Measurements from ENCODE around the gene SBNO2.

DNA sequence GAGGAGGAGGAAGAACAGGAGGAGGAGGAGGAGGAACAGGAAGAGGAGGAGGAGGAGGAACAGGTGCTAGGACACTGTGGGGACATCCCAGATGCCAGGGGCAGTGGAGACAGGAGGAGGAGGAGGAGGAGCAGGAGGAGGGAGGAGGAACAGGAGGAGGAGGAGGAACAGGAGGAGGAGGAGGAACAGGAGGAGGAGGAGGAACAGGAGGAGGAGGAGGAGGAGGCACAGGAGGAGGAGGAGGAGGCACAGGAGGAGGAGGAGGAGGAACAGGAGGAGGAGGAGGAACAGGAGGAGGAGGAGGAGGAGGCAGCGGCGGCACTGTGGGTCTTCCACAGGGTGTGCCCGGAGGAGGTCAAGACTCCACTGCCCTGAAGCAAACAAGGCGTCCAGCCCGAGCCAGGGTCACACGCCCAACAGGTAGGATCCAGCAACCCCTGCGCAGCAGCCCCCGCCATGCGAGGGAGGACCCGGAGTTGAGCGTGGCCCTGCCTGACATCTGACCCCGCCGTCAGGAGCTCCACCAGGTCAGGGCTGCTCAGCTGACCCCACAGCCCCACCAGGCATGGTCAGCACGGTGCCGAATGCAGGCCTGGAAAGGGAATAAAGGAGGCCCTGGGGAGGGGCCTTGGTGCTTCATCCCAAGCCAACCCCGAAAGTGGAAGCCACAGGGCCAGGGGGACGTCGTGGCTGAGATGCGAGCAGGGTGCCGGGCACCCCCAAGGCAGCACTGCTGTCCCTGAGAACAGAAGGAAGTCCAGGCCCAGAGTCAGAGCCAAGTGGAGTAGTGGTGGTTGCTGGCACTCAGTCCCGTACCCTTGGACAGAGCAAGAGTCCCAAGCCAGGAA lies 9.2 kb downstream of the SBNO2 start:
- TF ChIP-seq, protein P1, sequence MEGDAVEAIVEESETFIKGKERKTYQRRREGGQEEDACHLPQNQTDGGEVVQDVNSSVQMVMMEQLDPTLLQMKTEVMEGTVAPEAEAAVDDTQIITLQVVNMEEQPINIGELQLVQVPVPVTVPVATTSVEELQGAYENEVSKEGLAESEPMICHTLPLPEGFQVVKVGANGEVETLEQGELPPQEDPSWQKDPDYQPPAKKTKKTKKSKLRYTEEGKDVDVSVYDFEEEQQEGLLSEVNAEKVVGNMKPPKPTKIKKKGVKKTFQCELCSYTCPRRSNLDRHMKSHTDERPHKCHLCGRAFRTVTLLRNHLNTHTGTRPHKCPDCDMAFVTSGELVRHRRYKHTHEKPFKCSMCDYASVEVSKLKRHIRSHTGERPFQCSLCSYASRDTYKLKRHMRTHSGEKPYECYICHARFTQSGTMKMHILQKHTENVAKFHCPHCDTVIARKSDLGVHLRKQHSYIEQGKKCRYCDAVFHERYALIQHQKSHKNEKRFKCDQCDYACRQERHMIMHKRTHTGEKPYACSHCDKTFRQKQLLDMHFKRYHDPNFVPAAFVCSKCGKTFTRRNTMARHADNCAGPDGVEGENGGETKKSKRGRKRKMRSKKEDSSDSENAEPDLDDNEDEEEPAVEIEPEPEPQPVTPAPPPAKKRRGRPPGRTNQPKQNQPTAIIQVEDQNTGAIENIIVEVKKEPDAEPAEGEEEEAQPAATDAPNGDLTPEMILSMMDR (conservative IDR thresholded peaks at IDR 0.05; ENCODE audit: low read depth, low read length): no peak
- no peak for TF ChIP-seq EZH2 (IDR thresholded peaks at IDR 0.05; ENCODE audit: borderline replicate concordance, low read depth, low read length, poor library complexity, severe bottlenecking)
